BLaER1 (cell line): ENCODE results near the gene TRAK1.

Experiments used
- H3K27ac ChIP-seq: shearing (Covaris generic); formaldehyde crosslinking; 2 replicates; pipeline ENCODE4 v1.8.1; 2022
- H3K27me3 ChIP-seq: shearing (Covaris generic); formaldehyde crosslinking; 2 replicates; pipeline ENCODE4 v1.8.1; 2022
- H3K36me3 ChIP-seq: shearing (Covaris generic); formaldehyde crosslinking; 2 replicates; pipeline ENCODE4 v1.8.1; 2022
- H3K4me1 ChIP-seq: shearing (Covaris generic); formaldehyde crosslinking; 2 replicates; pipeline ENCODE4 v1.8.1; 2022
- H3K4me2 ChIP-seq: shearing (Covaris generic); formaldehyde crosslinking; 2 replicates; pipeline ENCODE4 v1.8.1; 2022
- H3K4me3 ChIP-seq: shearing (Covaris generic); formaldehyde crosslinking; 2 replicates; pipeline ENCODE4 v1.8.1; 2022
- H3K9ac ChIP-seq: shearing (Covaris generic); formaldehyde crosslinking; 2 replicates; pipeline ENCODE4 v1.8.1; 2022
- H3K9me3 ChIP-seq: shearing (Covaris generic); formaldehyde crosslinking; 2 replicates; pipeline ENCODE4 v1.8.1; 2022
- H4K20me1 ChIP-seq: shearing (Covaris generic); formaldehyde crosslinking; 2 replicates; pipeline ENCODE4 v1.8.1; 2022
- Cebpa-rat ChIP-seq: shearing (Covaris generic); IDR thresholded peaks from 2 replicates; pipeline ENCODE4 v1.8.1; 2022

TRAK1 gene

DNA sequence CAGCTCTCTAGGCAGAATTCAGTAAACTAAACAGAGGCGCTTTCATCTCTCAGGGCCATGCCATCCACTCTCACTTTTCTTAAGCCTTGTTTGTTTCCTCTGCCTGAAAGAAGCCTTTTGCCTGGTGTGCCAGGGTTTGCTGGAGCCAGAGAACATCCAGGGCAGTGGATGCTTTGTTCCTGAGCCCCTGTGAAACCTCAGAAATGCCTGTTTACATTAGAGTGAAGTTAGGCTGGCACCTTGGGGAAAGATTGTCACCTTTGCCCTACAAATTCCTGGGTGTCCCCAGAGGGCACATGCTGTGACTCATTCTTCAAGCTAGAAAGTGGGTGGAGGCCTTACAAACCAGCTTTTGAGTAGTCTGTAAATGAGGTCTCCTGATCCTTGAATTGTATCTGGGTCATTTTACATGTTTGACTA, 10.7 kb upstream of the TRAK1 start:
- H3K4me3 ChIP-seq, result no peak overlapping the region
- H4K20me1 ChIP-seq, result peaks cover 67% of the 10 kb centered on the region
- TF ChIP-seq Cebpa-rat, result no peak
- H3K36me3 ChIP-seq, result peaks cover 23% of the 10 kb centered on the region; the same call in 1 of the 2 replicates
- H3K4me1 ChIP-seq, result peaks cover 49% of the 10 kb centered on the region
- H3K9me3 ChIP-seq, result peaks cover 32% of the 10 kb centered on the region
- H3K4me2 ChIP-seq, result peak overlapping the region; percentile 72
- H3K27ac ChIP-seq, result peak overlapping the region; percentile 67
- no peaks in the 10 kb centered on the region for H3K27me3 ChIP-seq
- peak overlapping the region; percentile 49 for H3K9ac ChIP-seq

DNA sequence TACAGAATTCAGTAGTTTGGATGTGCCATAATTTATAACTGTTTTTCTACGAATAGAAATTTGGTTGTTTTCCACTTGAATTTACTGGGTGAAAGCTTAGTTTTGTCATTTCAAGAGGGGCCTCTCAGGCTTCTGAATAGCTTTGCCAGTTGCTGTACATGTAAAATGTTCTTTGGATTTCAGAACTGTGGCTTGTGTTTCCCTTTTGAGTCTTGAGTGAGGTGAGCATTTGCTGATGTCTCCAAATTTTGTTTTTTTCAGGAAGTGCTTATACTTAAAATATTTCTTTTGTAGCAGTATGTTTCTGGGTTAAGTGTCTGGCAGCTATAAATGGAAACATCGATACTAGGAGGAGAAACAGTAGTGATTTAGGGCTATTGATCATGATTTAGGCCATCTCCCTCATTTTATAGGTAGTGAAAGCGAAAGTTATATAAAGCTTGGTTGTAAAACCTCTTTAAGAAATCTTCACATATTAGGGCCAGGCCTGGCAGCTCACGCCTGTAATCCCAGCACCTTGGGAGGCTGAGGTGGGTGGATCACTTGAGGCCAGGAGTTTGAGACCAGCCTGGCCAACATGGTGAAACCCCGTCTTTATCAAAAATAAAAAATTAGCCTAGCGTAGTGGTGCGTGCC, 9.2 kb upstream of the TRAK1 start:
- Histone ChIP-seq H3K4me1 (peaks cover 49% of the 10 kb centered on the region), H3K4me3 (no peak overlapping the region), H3K9ac (peak overlapping the region; percentile 42; the same call in 1 of the 2 replicates), H3K27ac (peak overlapping the region; percentile 67), H3K9me3 (peaks cover 17% of the 10 kb centered on the region), H3K4me2 (peak overlapping the region; percentile 72), H3K27me3 (no peaks in the 10 kb centered on the region), H3K36me3 (peaks cover 26% of the 10 kb centered on the region), H4K20me1 (peaks cover 82% of the 10 kb centered on the region)
- TF ChIP-seq Cebpa-rat, result no peak

DNA sequence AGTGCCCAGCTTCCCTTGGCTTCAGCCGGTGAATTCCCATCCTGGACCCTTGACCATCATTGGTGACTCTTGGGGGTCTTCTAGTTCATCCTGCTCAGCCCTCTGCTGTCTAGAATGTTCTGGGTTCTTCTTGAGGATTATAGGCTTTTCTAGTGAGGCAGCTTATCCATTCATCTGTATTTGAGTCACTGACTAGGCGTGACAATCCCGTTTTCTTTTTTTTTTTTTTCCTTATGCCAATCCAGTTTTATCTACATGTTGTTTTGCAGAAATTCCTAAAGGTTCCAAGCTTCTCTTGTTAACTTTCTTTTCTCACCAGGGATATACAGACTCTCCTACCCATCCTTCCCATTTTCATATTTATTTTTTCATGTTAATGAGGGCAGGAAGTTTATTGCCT, 6.6 kb upstream of the TRAK1 start:
- Histone ChIP-seq H3K27me3 (no peaks in the 10 kb centered on the region), H3K4me1 (peaks cover 39% of the 10 kb centered on the region), H3K4me3 (no peak overlapping the region), H3K36me3 (peaks cover 38% of the 10 kb centered on the region), H3K27ac (no peak overlapping the region), H4K20me1 (peaks cover 100% of the 10 kb centered on the region), H3K9ac (no peak overlapping the region), H3K4me2 (no peak overlapping the region), H3K9me3 (no peaks in the 10 kb centered on the region)
- no peak for TF ChIP-seq Cebpa-rat

GRCh38 chr3:42085641-42086376, 5.3 kb upstream of the TRAK1 start:
- H3K27ac ChIP-seq, result no peak overlapping the region
- H3K4me1 ChIP-seq, result peaks cover 27% of the 10 kb centered on the region
- H3K9me3 ChIP-seq, result 0 out of 2 replicates have a peak, but pooled peaks cover 3% of the 10 kb centered on the region
- H3K4me2 ChIP-seq, result no peak overlapping the region
- peaks cover 98% of the 10 kb centered on the region for H4K20me1 ChIP-seq
- H3K36me3 ChIP-seq, result peaks cover 50% of the 10 kb centered on the region
- H3K9ac ChIP-seq, result no peak overlapping the region
- H3K27me3 ChIP-seq, result no peaks in the 10 kb centered on the region
- no peak for TF ChIP-seq Cebpa-rat
- H3K4me3 ChIP-seq, result no peak overlapping the region

- H3K36me3 ChIP-seq, result peaks cover 70% of the 10 kb centered on the region
- no peak overlapping the region for H3K9ac ChIP-seq
- H3K27ac ChIP-seq, result no peak overlapping the region
- H4K20me1 ChIP-seq, result peaks cover 95% of the 10 kb centered on the region
- no peak overlapping the region for H3K4me2 ChIP-seq
- no peak for TF ChIP-seq Cebpa-rat
- H3K27me3 ChIP-seq, result no peaks in the 10 kb centered on the region
- peaks cover 35% of the 10 kb centered on the region for H3K4me1 ChIP-seq
- H3K9me3 ChIP-seq, result 0 out of 2 replicates have a peak, but pooled peaks cover 3% of the 10 kb centered on the region
- H3K4me3 ChIP-seq, result no peak overlapping the region
These were observed 2.2 kb upstream of the TRAK1 start for GRCh38 chr3:42088803-42089530.

GRCh38 chr3:42092006-42092405, 849 bp downstream of the TRAK1 start:
- Histone ChIP-seq H4K20me1 (peaks cover 94% of the 10 kb centered on the region), H3K27me3 (no peaks in the 10 kb centered on the region), H3K9ac (no peak overlapping the region), H3K27ac (peak overlapping the region; percentile 54), H3K9me3 (0 out of 2 replicates have a peak, but pooled peaks cover 3% of the 10 kb centered on the region), H3K4me2 (0 out of 2 replicates have a peak overlapping the region, but pooled peaks have one; percentile 15), H3K4me3 (no peak overlapping the region), H3K4me1 (peaks cover 47% of the 10 kb centered on the region), H3K36me3 (peaks cover 78% of the 10 kb centered on the region)
- TF ChIP-seq Cebpa-rat, result no peak

- Histone ChIP-seq H3K9ac (no peak overlapping the region), H3K27ac (no peak overlapping the region), H3K36me3 (peaks cover 60% of the 10 kb centered on the region), H3K4me1 (peaks cover 68% of the 10 kb centered on the region), H4K20me1 (peaks cover 94% of the 10 kb centered on the region), H3K27me3 (no peaks in the 10 kb centered on the region), H3K4me2 (no peak overlapping the region), H3K4me3 (no peak overlapping the region), H3K9me3 (0 out of 2 replicates have a peak, but pooled peaks cover 3% of the 10 kb centered on the region)
- TF ChIP-seq Cebpa-rat, result no peak
These were observed 3.0 kb downstream of the TRAK1 start for GRCh38 chr3:42094128-42094527.

DNA sequence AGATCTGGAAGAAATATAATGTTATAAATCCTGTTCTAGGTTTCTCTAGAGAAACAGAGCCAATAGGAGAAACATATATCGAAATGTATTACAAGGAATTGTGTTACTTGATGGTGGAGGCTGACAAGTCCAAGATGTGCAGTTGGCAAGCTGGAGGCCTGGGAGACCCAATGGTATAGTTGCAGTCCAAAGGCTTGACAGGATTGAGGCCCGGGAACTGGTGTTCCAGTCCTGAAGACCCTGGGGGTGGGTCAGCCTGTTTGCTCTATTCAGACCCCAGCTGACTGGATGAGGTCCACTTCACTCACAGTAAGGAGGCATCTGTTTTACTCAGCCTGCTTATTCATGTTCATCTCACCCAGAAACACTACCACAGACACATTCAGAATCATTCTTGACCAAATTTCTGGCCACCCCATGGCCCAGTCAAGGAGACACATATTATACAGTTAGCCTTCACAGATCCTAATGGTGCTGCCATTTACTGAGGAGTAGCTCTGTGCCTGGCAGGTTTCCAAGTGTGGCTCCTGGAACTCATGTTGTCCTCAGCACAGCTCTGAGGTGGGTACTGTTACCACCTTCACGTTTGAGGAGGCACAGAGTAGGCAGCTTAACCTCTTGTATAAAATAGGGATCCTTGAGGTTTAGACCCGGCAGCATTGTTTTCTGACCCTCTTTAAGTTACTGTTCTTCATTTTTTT, 3.7 kb downstream of the TRAK1 start:
- H3K9ac ChIP-seq, result no peak overlapping the region
- 0 out of 2 replicates have a peak, but pooled peaks cover 3% of the 10 kb centered on the region for H3K9me3 ChIP-seq
- H4K20me1 ChIP-seq, result peaks cover 94% of the 10 kb centered on the region
- H3K4me3 ChIP-seq, result no peak overlapping the region
- no peak for TF ChIP-seq Cebpa-rat
- peaks cover 74% of the 10 kb centered on the region for H3K4me1 ChIP-seq
- H3K36me3 ChIP-seq, result peaks cover 53% of the 10 kb centered on the region
- H3K27ac ChIP-seq, result no peak overlapping the region
- H3K4me2 ChIP-seq, result no peak overlapping the region
- H3K27me3 ChIP-seq, result no peaks in the 10 kb centered on the region

GRCh38 chr3:42095540-42095939, 4.4 kb downstream of the TRAK1 start:
- no peak overlapping the region for H3K4me3 ChIP-seq
- no peaks in the 10 kb centered on the region for H3K27me3 ChIP-seq
- no peak for TF ChIP-seq Cebpa-rat
- H3K9ac ChIP-seq, result no peak overlapping the region
- H3K36me3 ChIP-seq, result peaks cover 48% of the 10 kb centered on the region
- peaks cover 74% of the 10 kb centered on the region for H3K4me1 ChIP-seq
- 0 out of 2 replicates have a peak, but pooled peaks cover 2% of the 10 kb centered on the region for H3K9me3 ChIP-seq
- no peak overlapping the region for H3K27ac ChIP-seq
- H4K20me1 ChIP-seq, result peaks cover 94% of the 10 kb centered on the region
- no peak overlapping the region for H3K4me2 ChIP-seq
